ENCODE results near the gene NAB1. TPM values are rescaled to one million over a fixed set of nuclear protein-coding genes. Genes with fewer than 3 reads are reported as not detected.

Gene NAB1
- total RNA-seq, 1 experiment from 2014 or later, result 36.9 TPM

GRCh38 chr2:190603374-190603773, 45.5 kb upstream of the NAB1 start:
- no peak overlapping the region for H3K4ac ChIP-seq (ENCODE audit: low read depth, low read length)
- no peak overlapping the region for H3K4me2 ChIP-seq (ENCODE audit: insufficient read depth, insufficient read length, low read length)
- Mint-ChIP-seq H3K36me3 (ENCODE audit: insufficient read depth in 1 of 3, low read depth in 3 of 3) (no peaks in the 10 kb centered on the region), H3K27ac (no peak overlapping the region), H3K9me3 (no peaks in the 10 kb centered on the region), H3K27me3 (ENCODE audit: low read depth) (no peaks in the 10 kb centered on the region), H3K4me3 (no peak overlapping the region), H3K4me1 (peaks cover 0 to 4% of the 10 kb centered on the region in 2 experiments; a peak in 1 of 4 replicates)
- H4K20me1 ChIP-seq (ENCODE audit: control insufficient read depth, insufficient read depth, insufficient read length), result no peaks in the 10 kb centered on the region
- H3K9ac ChIP-seq (ENCODE audit: extremely low read depth, insufficient read length, low read length), result no peak overlapping the region
- no peak overlapping the region for H3K18ac ChIP-seq (ENCODE audit: insufficient read length, low read depth, low read length)
- no peak overlapping the region for H4K5ac ChIP-seq (ENCODE audit: insufficient read length, low read depth, low read length)
- no peak overlapping the region for H2AK5ac ChIP-seq (ENCODE audit: insufficient read length, low read length)
- H2BK12ac ChIP-seq (ENCODE audit: insufficient read length, low read depth, low read length), result no peak overlapping the region
- no peak overlapping the region for H3K27ac ChIP-seq (ENCODE audit: insufficient read length, low read depth, low read length)
- TF ChIP-seq, protein P1, sequence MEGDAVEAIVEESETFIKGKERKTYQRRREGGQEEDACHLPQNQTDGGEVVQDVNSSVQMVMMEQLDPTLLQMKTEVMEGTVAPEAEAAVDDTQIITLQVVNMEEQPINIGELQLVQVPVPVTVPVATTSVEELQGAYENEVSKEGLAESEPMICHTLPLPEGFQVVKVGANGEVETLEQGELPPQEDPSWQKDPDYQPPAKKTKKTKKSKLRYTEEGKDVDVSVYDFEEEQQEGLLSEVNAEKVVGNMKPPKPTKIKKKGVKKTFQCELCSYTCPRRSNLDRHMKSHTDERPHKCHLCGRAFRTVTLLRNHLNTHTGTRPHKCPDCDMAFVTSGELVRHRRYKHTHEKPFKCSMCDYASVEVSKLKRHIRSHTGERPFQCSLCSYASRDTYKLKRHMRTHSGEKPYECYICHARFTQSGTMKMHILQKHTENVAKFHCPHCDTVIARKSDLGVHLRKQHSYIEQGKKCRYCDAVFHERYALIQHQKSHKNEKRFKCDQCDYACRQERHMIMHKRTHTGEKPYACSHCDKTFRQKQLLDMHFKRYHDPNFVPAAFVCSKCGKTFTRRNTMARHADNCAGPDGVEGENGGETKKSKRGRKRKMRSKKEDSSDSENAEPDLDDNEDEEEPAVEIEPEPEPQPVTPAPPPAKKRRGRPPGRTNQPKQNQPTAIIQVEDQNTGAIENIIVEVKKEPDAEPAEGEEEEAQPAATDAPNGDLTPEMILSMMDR (conservative IDR thresholded peaks at IDR 0.05), result no peak
- peaks cover 2% of the 10 kb centered on the region; the same call in 1 of the 2 replicates for H3K4me1 ChIP-seq (ENCODE audit: insufficient read depth, low read length)
- no peak overlapping the region for H3T11ph ChIP-seq (ENCODE audit: low read length)
- no peaks in the 10 kb centered on the region for H3K79me1 ChIP-seq (ENCODE audit: insufficient read depth, low read depth, low read length, poor library complexity, severe bottlenecking)
- no peak for DNase-seq
- no peak overlapping the region for H2BK20ac ChIP-seq (ENCODE audit: low read depth, low read length, poor library complexity, severe bottlenecking)
- H2BK120ac ChIP-seq (ENCODE audit: low read depth, low read length, poor library complexity, severe bottlenecking), result no peak overlapping the region
- H2BK5ac ChIP-seq (ENCODE audit: insufficient read length, low read length), result no peak overlapping the region
- WGBS (ENCODE audit: extremely low coverage, insufficient read length, low lambda C conversion rate), result no CpG with 5 or more reads among the region's 5 CpGs
- no peaks in the 10 kb centered on the region for H3K23me2 ChIP-seq (ENCODE audit: insufficient read length, low read depth, low read length, poor library complexity, severe bottlenecking)
- no peaks in the 10 kb centered on the region for H3K79me2 ChIP-seq (ENCODE audit: insufficient read depth, low read length)
- H2BK15ac ChIP-seq (ENCODE audit: low read depth, low read length), result no peak overlapping the region
- no peak overlapping the region for H3K14ac ChIP-seq (ENCODE audit: insufficient read depth, low read length)
- no peak overlapping the region for H3K56ac ChIP-seq (ENCODE audit: insufficient read length, low read depth, low read length)
- H3K9me3 ChIP-seq (ENCODE audit: control insufficient read depth, low read depth, low read length), result no peaks in the 10 kb centered on the region
- no peak overlapping the region for H4K91ac ChIP-seq (ENCODE audit: insufficient read length, low read depth, low read length)
- no peak overlapping the region for H4K8ac ChIP-seq (replicated peaks; ENCODE audit: insufficient read length, low read depth, low read length)
- H3K27me3 ChIP-seq (ENCODE audit: insufficient read depth, low read length), result no peaks in the 10 kb centered on the region
- no peak overlapping the region for H3K23ac ChIP-seq (ENCODE audit: insufficient read length, low read depth, low read length)
- no peak overlapping the region for H2AFZ ChIP-seq (ENCODE audit: low read length)
